IMR-90 (cell line): ENCODE results near the gene SMIM43. TPM values are rescaled to one million over a fixed set of nuclear protein-coding genes. Genes with fewer than 3 reads are reported as not detected.
A peak's percentile ranks its signal among the peaks of the same experiment; 100 is the strongest.

ENCODE experiments used
- ATAC-seq: fragments of 200-7000 bp; cut with Tn5 transposase; 2 replicates; pipeline ENCODE4 v1.9.1; 2020; ENCODE audit warnings: low read depth, mild to moderate bottlenecking, moderate library complexity
- BruUV-seq: library from RNA; stranded (reverse); fragments of 400-500 nt; replicated peaks from 2 replicates; lab custom pipeline; 2021; lab: Mats Ljungman, UMichigan
- CTCF ChIA-PET: fragments of 300-600 bp; formaldehyde crosslinking; extraction: SDS; loops from one replicate; lab custom pipeline; 2021; ENCODE audit warnings: antibody characterized with exemption; lab: Yijun Ruan, JAX
- POLR2A ChIA-PET: fragments of 300-600 bp; sonication (Branson Sonifier 250); formaldehyde crosslinking; loops from one replicate; lab custom pipeline; 2022; ENCODE audit warnings: antibody characterized with exemption; ENCODE audit not compliant: unreplicated experiment; lab: Charles Lee
- DNase-seq: peaks from one replicate; pipeline ENCODE4 v3.0.0; 2013
- H2AFZ ChIP-seq: replicated peaks from 2 replicates; pipeline ENCODE3; 2013; ENCODE audit warnings: low read length, mild to moderate bottlenecking; ENCODE audit not compliant: poor library complexity
- H2AK5ac ChIP-seq: 2 replicates; pipeline ENCODE4 v1.6.1; 2013; ENCODE audit warnings: low read depth, low read length, inconsistent platforms
- H2AK9ac ChIP-seq: replicated peaks from 2 replicates; pipeline ENCODE3; 2013; ENCODE audit warnings: mild to moderate bottlenecking, low read depth, low read length, moderate library complexity; ENCODE audit not compliant: poor library complexity
- H2BK120ac ChIP-seq: 2 replicates; pipeline ENCODE4 v1.6.1; 2013; ENCODE audit warnings: low read depth, low read length, inconsistent platforms
- H2BK15ac ChIP-seq: 3 replicates; pipeline ENCODE4 v1.6.1; 2013; ENCODE audit warnings: low read depth, low read length, inconsistent platforms
- H2BK20ac ChIP-seq: 2 replicates; pipeline ENCODE4 v1.6.1; 2013; ENCODE audit warnings: low read depth, mild to moderate bottlenecking, inconsistent platforms, low read length, moderate library complexity
- H2BK5ac ChIP-seq: 2 replicates; pipeline ENCODE4 v1.6.1; 2013; ENCODE audit warnings: mild to moderate bottlenecking, low read depth, low read length, inconsistent platforms; ENCODE audit not compliant: poor library complexity, severe bottlenecking
- H3K14ac ChIP-seq: replicated peaks from 2 replicates; pipeline ENCODE4 v1.6.1; 2013; ENCODE audit warnings: low read depth, low read length, inconsistent platforms
- H3K18ac ChIP-seq: 2 replicates; pipeline ENCODE4 v1.6.1; 2013; ENCODE audit warnings: low read depth, low read length, control low read depth
- H3K23ac ChIP-seq: 2 replicates; pipeline ENCODE4 v1.6.1; 2013; ENCODE audit warnings: low read depth, low read length, inconsistent platforms
- H3K27ac ChIP-seq: 2 replicates; pipeline ENCODE4 v1.5.1; 2013; ENCODE audit warnings: mild to moderate bottlenecking, control low read depth, low read length; ENCODE audit not compliant: insufficient read depth
- H3K27me3 ChIP-seq: 2 replicates; pipeline ENCODE4 v1.6.1; 2013; ENCODE audit warnings: low read length; ENCODE audit not compliant: control insufficient read depth, insufficient read depth
- H3K36me3 ChIP-seq: 2 replicates; pipeline ENCODE4 v1.6.1; 2013; ENCODE audit warnings: low read length, mixed read lengths; ENCODE audit not compliant: control insufficient read depth, insufficient read depth
- H3K4ac ChIP-seq: 2 replicates; pipeline ENCODE4 v1.6.1; 2013; ENCODE audit warnings: low read depth, low read length, inconsistent platforms
- H3K4me1 ChIP-seq: 2 replicates; pipeline ENCODE4 v1.6.1; 2013; ENCODE audit warnings: low read length, mixed read lengths; ENCODE audit not compliant: control insufficient read depth, insufficient read depth
- H3K4me2 ChIP-seq: 2 replicates; pipeline ENCODE4 v1.6.1; 2013; ENCODE audit warnings: low read depth, mild to moderate bottlenecking, control low read depth, low read length, moderate library complexity
- H3K4me3 ChIP-seq: 2 replicates; pipeline ENCODE4 v1.5.1; 2013; ENCODE audit warnings: low read depth, mild to moderate bottlenecking, control low read depth, low read length, moderate library complexity; ENCODE audit not compliant: insufficient read depth
- H3K56ac ChIP-seq: 2 replicates; pipeline ENCODE4 v1.6.1; 2013; ENCODE audit warnings: low read length, inconsistent platforms; ENCODE audit not compliant: insufficient read depth; ENCODE audit errors: extremely low read depth
- H3K79me1 ChIP-seq, 2 experiments: 2 replicates each; pipeline ENCODE4 v1.6.1; 2013; ENCODE audit warnings: low read length in 2 of 2, inconsistent platforms in 1 of 2, low read depth in 1 of 2
- H3K9ac ChIP-seq: 2 replicates; pipeline ENCODE4 v1.6.1; 2013; ENCODE audit warnings: low read depth, low read length, control low read depth
- H3K9me1 ChIP-seq: 2 replicates; pipeline ENCODE4 v1.6.1; 2013; ENCODE audit warnings: low read length, inconsistent platforms; ENCODE audit not compliant: insufficient read depth
- H3K9me3 ChIP-seq: 2 replicates; pipeline ENCODE4 v1.6.1; 2013; ENCODE audit warnings: low read length; ENCODE audit not compliant: control insufficient read depth, insufficient read depth
- H4K20me1 ChIP-seq: 2 replicates; pipeline ENCODE4 v1.6.1; 2013; ENCODE audit warnings: low read length, inconsistent platforms; ENCODE audit not compliant: insufficient read depth
- H4K5ac ChIP-seq: 2 replicates; pipeline ENCODE4 v1.6.1; 2013; ENCODE audit warnings: mild to moderate bottlenecking, low read depth, low read length, control low read depth
- H4K8ac ChIP-seq, 2 experiments: 2 replicates each; pipeline ENCODE4 v1.6.1; 2013; ENCODE audit warnings: low read depth in 2 of 2, low read length in 2 of 2, control low read depth in 1 of 2, inconsistent platforms in 1 of 2
- H4K91ac ChIP-seq: 2 replicates; pipeline ENCODE4 v1.6.1; 2013; ENCODE audit warnings: low read depth, low read length, inconsistent platforms; ENCODE audit not compliant: insufficient read depth
- FOS ChIP-seq: fragments of 150-350 bp; IDR thresholded peaks from 2 replicates; pipeline ENCODE4 v1.6.1; 2016; ENCODE audit warnings: low read depth, low read length
- MAFK ChIP-seq: IDR thresholded peaks from 2 replicates; pipeline ENCODE4 v1.6.1; 2012; ENCODE audit warnings: low read depth, low read length, improper control_type of control experiment
- RCOR1 ChIP-seq: IDR thresholded peaks from 2 replicates; pipeline ENCODE4 v1.6.1; 2012; ENCODE audit warnings: mild to moderate bottlenecking, low read length, improper control_type of control experiment; ENCODE audit not compliant: insufficient replicate concordance
- USF2 ChIP-seq: fragments of 150-350 bp; IDR thresholded peaks from 2 replicates; pipeline ENCODE4 v1.6.1; 2017; ENCODE audit warnings: mild to moderate bottlenecking, antibody characterized with exemption, low read length, low read depth
- WGBS, 2 experiments: methylation state at CpG; one replicate each; pipeline versions ENCODE4 v1.1.5 to v1.1.7; 2013; ENCODE audit warnings: missing lambda C conversion rate in 2 of 2; ENCODE audit not compliant: insufficient read length in 1 of 2; ENCODE audit errors: extremely low coverage in 2 of 2; 5-methylcytosine and 5-hydroxymethylcytosine counted together
- dilution Hi-C: fragments of 300-500 bp; cut with HindIII; formaldehyde crosslinking; loops from one replicate; pipeline ENCODE4 v1.14.3; 2018; ENCODE audit warnings: low sequenced_read_pairs; ENCODE audit not compliant: unreplicated experiment
- in situ Hi-C: fragments of 300-500 bp; cut with MboI; formaldehyde crosslinking; loops from 3 replicates; pipeline ENCODE4 v1.14.3; 2019; ENCODE audit warnings: low sequenced_read_pairs, inconsistent platforms, mixed read lengths
- intact Hi-C: fragments of 100-400 bp; cut with micrococcal nuclease; formaldehyde crosslinking; loops from 2 replicates; pipeline ENCODE4 v1.10.0; 2022
- polyA plus RNA-seq, 3 experiments: library from polyadenylated mRNA; depleted of rRNA; stranded (reverse); fragments of >200 nt; gene quantifications; 2 replicates each; pipeline ENCODE4 v1.2.3, GENCODE V29; 2012; ENCODE audit warnings: low replicate concordance in 1 of 3
- total RNA-seq: library from RNA; depleted of rRNA; stranded (reverse); fragments of >200 nt; gene quantifications from 2 replicates; pipeline ENCODE4 v1.2.3, GENCODE V29; 2012
- TF ChIP-seq, protein P1 (sequence below): conservative IDR thresholded peaks from 2 replicates; pipeline ENCODE4 v1.5.1; 2012; ENCODE audit warnings: mild to moderate bottlenecking, low read depth, low read length, improper control_type of control experiment

SMIM43 gene
- total and polyA plus RNA-seq, 2 of the 4 experiments (the other 2 are of a cell fraction) = 1.4 to 2.8 TPM

GRCh38 chr4:121726642-121727268, 38.2 kb downstream of the SMIM43 start (continued):
- TF ChIP-seq USF2 (no peak), RCOR1 (no peak)

GRCh38 chr4:121724671-121725070, 40.3 kb downstream of the SMIM43 start:
- dilution Hi-C loops = no loop called here
- TF ChIP-seq, protein P1, sequence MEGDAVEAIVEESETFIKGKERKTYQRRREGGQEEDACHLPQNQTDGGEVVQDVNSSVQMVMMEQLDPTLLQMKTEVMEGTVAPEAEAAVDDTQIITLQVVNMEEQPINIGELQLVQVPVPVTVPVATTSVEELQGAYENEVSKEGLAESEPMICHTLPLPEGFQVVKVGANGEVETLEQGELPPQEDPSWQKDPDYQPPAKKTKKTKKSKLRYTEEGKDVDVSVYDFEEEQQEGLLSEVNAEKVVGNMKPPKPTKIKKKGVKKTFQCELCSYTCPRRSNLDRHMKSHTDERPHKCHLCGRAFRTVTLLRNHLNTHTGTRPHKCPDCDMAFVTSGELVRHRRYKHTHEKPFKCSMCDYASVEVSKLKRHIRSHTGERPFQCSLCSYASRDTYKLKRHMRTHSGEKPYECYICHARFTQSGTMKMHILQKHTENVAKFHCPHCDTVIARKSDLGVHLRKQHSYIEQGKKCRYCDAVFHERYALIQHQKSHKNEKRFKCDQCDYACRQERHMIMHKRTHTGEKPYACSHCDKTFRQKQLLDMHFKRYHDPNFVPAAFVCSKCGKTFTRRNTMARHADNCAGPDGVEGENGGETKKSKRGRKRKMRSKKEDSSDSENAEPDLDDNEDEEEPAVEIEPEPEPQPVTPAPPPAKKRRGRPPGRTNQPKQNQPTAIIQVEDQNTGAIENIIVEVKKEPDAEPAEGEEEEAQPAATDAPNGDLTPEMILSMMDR = no peak
- no peak for TF ChIP-seq MAFK
- TF ChIP-seq FOS = no peak

More at GRCh38 chr4:121724671-121725070, 40.3 kb downstream of the SMIM43 start:
- Histone ChIP-seq H3K79me1 (peaks cover 0 to 4% of the 10 kb centered on the region in 2 experiments; a peak in 2 of 4 replicates), H2BK20ac (peak overlapping the region; percentile 24; the same call in 1 of the 2 replicates), H3K23ac (no peak overlapping the region), H3K9ac (no peak overlapping the region), H2AK9ac (no peak overlapping the region), H3K4ac (no peak overlapping the region), H4K20me1 (no peaks in the 10 kb centered on the region), H3K4me2 (no peak overlapping the region), H4K8ac (no peak overlapping the region), H3K27ac (no peak overlapping the region), H3K14ac (no peak overlapping the region), H3K56ac (no peak overlapping the region), H2AK5ac (no peak overlapping the region), H2BK15ac (peak overlapping the region; percentile 73; the same call in 1 of the 3 replicates), H3K27me3 (no peaks in the 10 kb centered on the region), H4K91ac (0 out of 2 replicates have a peak overlapping the region, but pooled peaks have one; percentile 27), H2BK5ac (no peak overlapping the region), H2AFZ (no peak overlapping the region), H3K18ac (no peak overlapping the region), H3K9me3 (no peaks in the 10 kb centered on the region), H3K4me3 (no peak overlapping the region), H3K4me1 (peaks cover 11% of the 10 kb centered on the region), H2BK120ac (no peak overlapping the region), H3K36me3 (no peaks in the 10 kb centered on the region; the same call in 1 of the 2 replicates), H4K5ac (no peak overlapping the region), H3K9me1 (peaks cover 2% of the 10 kb centered on the region; the same call in 1 of the 2 replicates)
- in situ Hi-C loops = loop anchor here (25.0 kb wide), 1 partner anchor 537 kb away; no protein-coding TSS in a partner anchor
- CTCF ChIA-PET = no interaction called here
- POLR2A ChIA-PET = no interaction called here
- no TSS peak for BruUV-seq
- intact Hi-C loops = no loop called here
- no peak for DNase-seq
- ATAC-seq = no peak
- no CpG with 5 or more reads among the region's 1 CpG for WGBS, 2 experiments
